Stimulated activated CD8-positive, alpha-beta memory T cell treated with anti-CD3 and anti-CD28 coated beads, Interleukin-7, amount 100 ng/mL, for 48 hours (primary cell): ENCODE results near the gene IGF2R.
"Not testable (repeated sequence)": the region's sequence is repeated elsewhere in the genome, so short reads cannot be mapped to it uniquely, and the experiment has no call there.

Experiments used
- DNase-seq, 2 donors: peaks; one replicate each; pipeline ENCODE4 v3.0.0-alpha.2; 2020; ENCODE audit warnings: low read depth in 1 of 2; ENCODE audit errors: extremely low read depth in 1 of 2

IGF2R gene

GRCh38 chr6:160114536-160114935 lies 145.7 kb downstream of the IGF2R start:
- not testable (repeated sequence) for DNase-seq

- DNase-seq: no peak
Observed at GRCh38 chr6:160115421-160115820, 146.5 kb downstream of the IGF2R start.

GRCh38 chr6:160116411-160116810 lies 147.5 kb downstream of the IGF2R start:
- no peak for DNase-seq

- DNase-seq: no peak
Observed at GRCh38 chr6:160117137-160117536, 148.3 kb downstream of the IGF2R start.

GRCh38 chr6:160118620-160119229 lies 149.8 kb downstream of the IGF2R start:
- no peak for DNase-seq

GRCh38 chr6:160120087-160120486 lies 151.2 kb downstream of the IGF2R start:
- DNase-seq: no peak

- DNase-seq: no peak
Observed at GRCh38 chr6:160121558-160121957, 152.7 kb downstream of the IGF2R start, which contains the start of gene SLC22A1. Gene SLC22A1 (plus strand): TSS chr6:160121815. CDS start chr6:160121936, 121 bp downstream.

GRCh38 chr6:160121981-160122380 lies 153.1 kb downstream of the IGF2R start:
- no peak for DNase-seq

GRCh38 chr6:160122744-160123143 lies 153.9 kb downstream of the IGF2R start:
- DNase-seq: no peak

- DNase-seq: no peak
Observed at GRCh38 chr6:160124007-160124406, 155.1 kb downstream of the IGF2R start.

GRCh38 chr6:160124605-160125004 lies 155.7 kb downstream of the IGF2R start:
- DNase-seq: no peak

- DNase-seq: not testable (repeated sequence)
Observed at GRCh38 chr6:160125105-160125504, 156.2 kb downstream of the IGF2R start.

- DNase-seq: no peak
Observed at GRCh38 chr6:160127270-160128124, 158.6 kb downstream of the IGF2R start.

- no peak for DNase-seq
Observed at GRCh38 chr6:160128125-160128683, 159.3 kb downstream of the IGF2R start.

- no peak for DNase-seq
Observed at GRCh38 chr6:160128879-160129516, 160.1 kb downstream of the IGF2R start.

GRCh38 chr6:160129881-160130615 lies 161.2 kb downstream of the IGF2R start:
- DNase-seq: no peak

GRCh38 chr6:160130729-160131484 lies 162.0 kb downstream of the IGF2R start:
- no peak for DNase-seq

GRCh38 chr6:160131636-160132296 lies 162.9 kb downstream of the IGF2R start:
- no peak for DNase-seq

- no peak for DNase-seq
Observed at GRCh38 chr6:160132297-160132637, 163.4 kb downstream of the IGF2R start.
